ENCODE results near the gene RMI2.

RMI2 gene

DNA sequence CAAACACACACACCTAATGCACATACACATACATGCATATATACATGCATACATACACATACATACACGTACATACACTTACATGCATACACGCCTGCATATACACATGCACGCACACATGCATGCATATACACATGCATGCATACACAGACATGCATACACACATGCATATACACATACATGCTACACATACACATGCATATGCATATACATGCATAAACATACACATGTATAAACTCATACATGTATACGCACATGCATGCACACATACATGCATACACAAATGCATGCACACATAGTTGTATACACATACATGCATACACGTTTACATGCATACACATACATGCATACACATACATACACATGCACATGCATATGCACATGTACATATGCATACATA lies 23.6 kb upstream of the RMI2 start:
- TF ChIP-seq, protein P1, sequence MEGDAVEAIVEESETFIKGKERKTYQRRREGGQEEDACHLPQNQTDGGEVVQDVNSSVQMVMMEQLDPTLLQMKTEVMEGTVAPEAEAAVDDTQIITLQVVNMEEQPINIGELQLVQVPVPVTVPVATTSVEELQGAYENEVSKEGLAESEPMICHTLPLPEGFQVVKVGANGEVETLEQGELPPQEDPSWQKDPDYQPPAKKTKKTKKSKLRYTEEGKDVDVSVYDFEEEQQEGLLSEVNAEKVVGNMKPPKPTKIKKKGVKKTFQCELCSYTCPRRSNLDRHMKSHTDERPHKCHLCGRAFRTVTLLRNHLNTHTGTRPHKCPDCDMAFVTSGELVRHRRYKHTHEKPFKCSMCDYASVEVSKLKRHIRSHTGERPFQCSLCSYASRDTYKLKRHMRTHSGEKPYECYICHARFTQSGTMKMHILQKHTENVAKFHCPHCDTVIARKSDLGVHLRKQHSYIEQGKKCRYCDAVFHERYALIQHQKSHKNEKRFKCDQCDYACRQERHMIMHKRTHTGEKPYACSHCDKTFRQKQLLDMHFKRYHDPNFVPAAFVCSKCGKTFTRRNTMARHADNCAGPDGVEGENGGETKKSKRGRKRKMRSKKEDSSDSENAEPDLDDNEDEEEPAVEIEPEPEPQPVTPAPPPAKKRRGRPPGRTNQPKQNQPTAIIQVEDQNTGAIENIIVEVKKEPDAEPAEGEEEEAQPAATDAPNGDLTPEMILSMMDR (conservative IDR thresholded peaks at IDR 0.05) = no peak
- no peak overlapping the region for H3K27ac ChIP-seq

DNA sequence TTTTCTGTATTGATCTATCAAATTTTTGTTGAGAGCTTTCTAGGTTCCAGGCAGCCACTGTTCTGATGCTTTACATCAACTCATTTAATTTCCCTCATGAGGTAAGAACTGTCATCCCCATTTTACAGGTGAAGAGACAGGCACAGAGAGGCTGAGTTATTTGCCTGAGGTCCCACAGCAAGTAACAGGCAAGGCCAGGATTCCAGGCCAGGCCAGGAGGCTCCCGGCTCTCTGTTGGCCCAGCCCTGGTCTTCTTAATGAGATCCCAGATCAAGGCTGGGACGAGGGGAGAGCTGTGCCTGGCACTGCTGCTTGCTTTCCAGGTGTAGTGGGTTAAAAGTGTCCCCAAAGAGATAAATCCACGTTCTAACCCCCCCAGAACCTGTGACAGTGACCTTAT lies 22.4 kb upstream of the RMI2 start:
- no peak overlapping the region for H3K27ac ChIP-seq
- TF ChIP-seq, protein P1 (conservative IDR thresholded peaks at IDR 0.05) = no peak

DNA sequence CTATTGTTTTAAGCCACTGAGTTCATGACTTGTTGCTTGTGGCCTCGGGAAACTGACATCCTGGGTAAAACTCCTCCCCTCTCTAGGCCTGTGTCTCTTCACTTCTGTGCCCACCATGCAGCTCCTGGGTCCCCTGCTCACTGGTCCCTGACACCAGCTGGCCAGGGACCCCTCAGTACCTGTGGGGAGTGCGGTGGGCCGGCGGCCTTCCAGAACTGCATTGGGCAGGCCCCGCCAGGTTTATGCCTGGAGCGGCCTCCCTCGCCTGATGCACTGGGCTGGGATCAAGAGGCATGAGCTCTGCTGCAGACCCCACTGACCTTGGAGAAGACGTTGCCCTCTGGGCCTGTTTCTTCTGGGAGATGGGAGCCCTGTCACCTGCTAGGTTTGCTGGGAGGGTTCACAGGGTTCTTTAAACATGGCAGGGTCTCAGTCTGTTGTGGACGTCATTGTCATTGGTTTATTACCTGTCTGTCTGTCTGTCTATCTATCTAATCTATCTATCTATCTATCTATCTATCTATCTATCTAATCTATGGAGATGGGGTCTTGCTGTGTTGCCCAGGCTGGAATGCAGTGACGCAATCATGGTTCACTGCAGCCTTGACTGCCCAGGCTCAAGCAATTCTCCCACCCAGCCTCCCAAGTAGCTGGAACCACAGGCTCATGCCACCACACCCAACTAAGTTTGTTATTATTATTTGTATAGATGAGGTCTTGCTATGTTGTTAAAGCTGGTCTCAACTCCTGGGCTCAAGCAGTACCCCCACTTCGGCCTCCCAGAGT lies 21.5 kb upstream of the RMI2 start:
- TF ChIP-seq, protein P1 (conservative IDR thresholded peaks at IDR 0.05) = no peak
- no peak overlapping the region for H3K27ac ChIP-seq

DNA sequence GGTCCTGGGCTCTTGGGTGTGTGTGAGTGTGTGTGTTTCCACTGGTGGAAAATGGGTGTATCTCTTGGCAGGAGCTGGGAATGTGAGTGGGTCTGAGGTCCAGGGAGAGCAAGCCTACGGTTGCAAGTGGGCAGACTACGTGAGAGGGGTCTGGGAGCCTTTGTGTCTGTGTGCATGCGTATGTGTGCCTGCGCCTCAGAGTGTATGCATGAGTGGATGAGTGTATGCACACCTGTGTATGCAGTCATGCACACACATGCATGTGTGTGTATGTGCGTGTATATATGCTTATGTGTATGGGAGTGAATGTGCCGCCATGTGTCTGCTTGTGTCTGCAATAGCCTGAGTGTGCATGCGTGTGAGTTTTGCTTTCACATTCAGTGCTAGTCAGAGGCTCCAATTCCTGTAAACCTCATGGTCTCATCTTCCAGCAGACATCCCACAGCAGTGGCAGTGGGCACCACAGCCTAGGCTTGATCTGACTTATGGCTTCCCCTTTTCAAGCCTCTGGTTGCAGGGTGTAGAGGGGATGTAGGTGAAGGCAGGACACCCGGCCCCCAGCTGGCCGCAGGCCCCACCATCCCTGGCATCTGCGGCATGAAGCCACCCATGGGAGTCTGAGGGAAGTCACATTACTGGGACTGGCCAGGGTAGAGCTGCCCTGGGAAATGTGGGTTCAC lies 19.7 kb upstream of the RMI2 start:
- H3K27ac ChIP-seq = no peak overlapping the region

DNA sequence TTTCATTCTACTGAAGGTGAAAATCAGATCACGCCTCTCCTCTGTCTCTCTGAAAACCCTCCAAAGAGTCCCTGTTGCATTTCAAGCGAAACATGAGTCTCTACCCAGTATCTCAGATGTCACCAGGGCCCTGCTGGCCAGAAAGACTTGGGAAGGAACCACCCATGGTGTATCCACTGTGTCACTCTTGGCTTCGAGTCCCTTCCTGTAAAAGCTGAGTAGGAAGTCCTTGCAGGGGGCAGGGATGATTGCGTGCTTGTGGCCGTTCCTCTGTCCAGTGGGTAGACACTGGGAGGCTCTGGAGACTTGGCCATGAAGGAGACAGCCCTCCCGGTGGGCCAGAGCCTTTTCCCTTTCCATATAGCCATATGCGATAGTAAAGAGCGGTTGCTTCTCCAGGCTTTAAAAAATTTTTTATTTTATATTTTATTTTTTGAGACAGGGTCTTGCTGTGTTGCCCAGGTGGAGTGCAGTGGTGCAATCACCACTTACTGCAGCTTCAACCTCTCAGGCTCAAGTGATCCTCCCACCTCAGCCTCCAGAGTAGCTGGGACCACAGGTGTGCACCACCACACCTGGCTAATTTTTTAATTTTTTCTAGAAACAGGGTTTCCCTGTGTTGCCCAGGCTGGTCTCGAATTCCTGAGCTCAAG lies 19.0 kb upstream of the RMI2 start:
- TF ChIP-seq, protein P1 (conservative IDR thresholded peaks at IDR 0.05) = no peak
- H3K27ac ChIP-seq = no peak overlapping the region

More for the DNA sequence above, 19.7 kb upstream of the RMI2 start:
- TF ChIP-seq, protein P1 (conservative IDR thresholded peaks at IDR 0.05) = no peak

DNA sequence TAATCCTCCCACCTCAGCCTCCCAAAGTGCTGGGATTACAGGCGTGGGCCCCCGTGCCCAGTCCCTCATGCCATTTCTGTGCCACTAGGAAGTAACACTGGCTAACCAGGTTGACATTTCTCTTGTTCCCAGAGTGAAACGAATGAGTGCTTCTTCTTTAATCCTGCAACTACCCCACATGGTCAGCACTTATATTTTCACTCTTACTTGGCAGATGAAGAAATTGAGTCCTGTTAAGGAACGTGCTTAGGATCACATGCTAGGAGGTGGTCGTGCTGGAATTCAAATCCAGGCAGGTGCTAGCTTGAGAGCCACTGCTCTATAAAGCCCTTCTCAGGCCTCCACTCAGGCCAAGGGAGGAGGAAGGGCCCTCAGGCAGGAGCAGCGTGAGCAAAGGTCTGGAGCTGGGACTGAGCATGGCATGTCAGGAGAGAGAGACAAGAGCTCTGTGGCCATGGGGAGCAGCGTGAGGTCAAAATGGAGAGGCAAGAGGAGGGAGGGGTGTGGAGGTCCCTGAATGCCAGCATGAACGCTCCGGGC lies 18.5 kb upstream of the RMI2 start:
- TF ChIP-seq, protein P1 (conservative IDR thresholded peaks at IDR 0.05) = no peak

More for the DNA sequence above, 18.5 kb upstream of the RMI2 start:
- no peak overlapping the region for H3K27ac ChIP-seq
